GM18870 (cell line): Measurements from ENCODE around the gene TMCC3.
A peak's percentile ranks its signal among the peaks of the same experiment; 100 is the strongest.
"Not testable (repeated sequence)": the region's sequence is repeated elsewhere in the genome, so short reads cannot be mapped to it uniquely, and the experiment has no call there.

Source experiments
- ATAC-seq: cut with Tn5 transposase; IDR thresholded peaks from one replicate; pipeline ENCODE4 v1.9.1; 2021; ENCODE audit warnings: moderate library complexity; ENCODE audit not compliant: unreplicated experiment

TMCC3 gene

DNA sequence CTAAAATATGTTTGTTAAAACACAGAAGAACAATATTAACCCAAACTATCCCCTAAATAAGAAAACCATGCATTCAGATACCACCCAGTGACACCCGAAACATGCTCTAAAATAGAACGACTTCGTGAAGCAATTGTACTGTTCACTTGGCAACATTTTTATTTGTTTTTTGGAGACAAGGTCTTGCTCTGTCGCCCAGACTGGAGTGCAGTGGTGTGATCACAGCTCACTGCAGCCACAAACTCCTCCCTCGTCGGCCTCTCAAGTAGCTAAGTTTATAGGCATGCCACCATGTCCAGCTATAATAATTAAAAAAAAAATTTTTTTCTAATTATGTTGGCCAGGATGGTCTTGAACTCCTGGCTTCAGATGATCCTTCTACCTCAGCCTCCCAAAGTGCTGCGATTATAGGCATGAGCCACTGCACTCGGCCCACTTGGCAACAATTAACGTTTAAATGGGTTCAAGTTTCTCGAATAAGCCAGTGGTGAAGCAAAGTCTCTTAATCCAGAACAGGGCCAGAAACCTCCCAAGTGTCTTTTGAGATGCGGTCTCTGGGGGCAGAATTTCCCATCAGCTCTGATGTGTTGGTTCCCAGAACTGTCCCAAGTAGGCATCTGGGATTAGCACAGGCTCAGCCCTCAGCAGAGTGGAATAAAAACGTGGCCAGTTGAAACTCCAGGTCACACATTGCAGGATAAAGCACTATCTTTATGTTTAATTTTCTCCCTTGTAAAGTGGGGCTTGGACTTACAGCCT, 74.5 kb downstream of the TMCC3 start:
- no peak for ATAC-seq

DNA sequence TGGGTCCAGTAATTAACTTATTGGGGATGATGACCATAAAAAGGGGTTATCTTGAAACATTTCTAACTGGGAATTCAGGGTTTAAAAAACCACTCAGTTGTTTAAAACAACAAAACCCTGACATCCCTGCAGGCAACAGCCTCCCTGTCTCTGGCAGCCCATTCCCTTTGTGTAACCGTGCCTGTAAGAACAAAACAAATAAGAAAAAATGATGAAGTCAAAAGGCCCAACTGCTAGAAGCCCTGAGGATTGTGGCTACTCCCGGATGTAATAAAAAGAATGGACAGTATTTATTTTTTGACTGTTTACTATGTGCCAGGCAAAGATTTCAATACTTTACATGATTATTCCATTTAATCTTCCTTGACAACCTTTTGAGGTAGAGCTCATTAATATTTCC, 75.3 kb downstream of the TMCC3 start:
- no peak for ATAC-seq

DNA sequence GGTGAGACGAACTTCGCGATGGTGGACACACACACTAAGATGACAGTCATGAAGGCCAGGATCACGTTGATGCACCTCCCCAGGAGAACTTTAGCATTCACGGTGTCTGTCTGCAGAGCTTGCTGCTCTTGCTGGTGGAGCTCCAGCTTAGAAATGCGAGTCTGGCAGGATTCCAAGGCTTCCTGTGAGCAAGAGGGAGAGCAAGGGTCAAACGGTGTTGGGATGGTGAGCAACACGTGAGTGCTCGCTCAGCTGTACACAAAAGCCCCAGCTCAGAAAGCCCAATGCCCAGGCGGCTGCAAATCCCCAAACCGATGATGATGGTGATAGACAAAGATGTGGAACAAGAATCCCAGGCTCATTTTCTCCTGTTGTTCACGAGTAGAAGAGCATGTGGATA, 78.8 kb downstream of the TMCC3 start:
- no peak for ATAC-seq

DNA sequence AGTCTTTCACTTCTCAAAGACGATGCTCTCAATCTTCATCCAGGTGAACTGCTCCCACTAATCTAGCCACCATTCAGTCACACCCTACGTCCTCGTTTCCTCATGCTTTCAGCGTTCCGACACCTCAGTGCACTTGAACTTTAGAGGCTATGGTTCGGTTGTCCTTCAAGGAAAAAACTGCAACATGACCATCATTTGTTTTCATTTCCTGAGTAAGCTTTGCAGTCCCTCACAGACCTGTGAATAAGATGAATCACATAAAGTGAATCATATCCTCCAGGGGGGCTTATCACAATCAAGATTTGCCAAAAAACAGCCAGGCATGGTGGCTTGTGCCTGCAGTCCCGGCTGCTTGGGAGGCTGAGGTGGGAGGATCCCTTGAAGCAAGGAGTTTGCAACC, 80.2 kb downstream of the TMCC3 start:
- no peak for ATAC-seq

DNA sequence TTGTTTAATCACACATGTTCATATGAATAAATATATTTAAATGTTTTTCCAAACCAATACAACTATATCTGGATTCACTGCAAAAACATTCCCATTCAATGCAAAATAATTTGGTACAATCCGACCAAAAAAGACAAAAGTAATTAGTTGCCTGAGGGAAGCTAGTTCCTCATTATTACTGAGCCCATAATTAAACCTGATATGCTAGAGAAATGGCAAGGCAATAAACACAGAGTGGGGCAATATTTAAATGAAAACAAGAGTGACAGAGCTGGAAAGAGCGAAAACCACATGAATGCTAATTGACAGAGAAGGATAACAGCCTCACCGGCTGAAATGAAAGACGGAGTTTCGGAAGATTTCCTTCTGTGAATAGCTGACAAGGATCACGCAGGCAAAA, 82.6 kb downstream of the TMCC3 start:
- no peak for ATAC-seq

DNA sequence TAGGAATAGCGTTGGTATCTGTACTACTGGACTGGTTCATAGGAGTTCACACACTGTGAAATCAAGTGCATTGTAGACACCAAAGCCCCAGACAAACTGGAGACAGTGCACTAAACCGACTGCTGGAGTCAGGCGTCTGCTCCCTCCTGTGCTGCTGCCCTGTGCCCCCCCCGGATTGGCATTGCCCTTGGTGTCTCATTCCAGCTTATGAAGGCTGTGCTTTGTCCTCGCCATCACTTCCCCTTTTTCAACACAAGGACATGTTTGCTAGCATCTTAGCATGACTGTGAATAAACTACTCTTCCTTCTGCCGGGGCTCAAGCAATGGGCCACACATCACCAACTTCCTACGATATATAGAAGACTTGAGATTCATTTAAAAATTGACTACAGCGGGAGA, 84.0 kb downstream of the TMCC3 start:
- no peak for ATAC-seq

DNA sequence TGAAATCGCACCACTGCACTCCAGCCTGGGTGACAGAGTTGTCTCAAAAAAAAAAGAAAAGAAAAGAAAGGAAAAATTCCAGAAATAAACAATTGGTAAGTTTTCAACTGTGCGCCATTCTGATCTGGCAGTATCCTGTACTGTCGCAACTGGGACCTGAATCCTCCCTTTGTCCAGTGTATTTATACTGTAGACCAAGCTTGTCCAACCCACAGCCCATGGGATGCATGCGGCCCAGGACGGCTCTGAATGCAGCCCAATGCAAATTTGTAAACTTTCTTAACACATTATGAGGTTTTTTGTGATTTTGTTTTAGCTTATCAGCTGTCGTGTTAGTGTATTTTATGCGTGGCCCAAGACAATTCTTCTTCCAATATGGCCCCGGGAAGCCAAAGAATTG, 84.7 kb downstream of the TMCC3 start:
- no peak for ATAC-seq

DNA sequence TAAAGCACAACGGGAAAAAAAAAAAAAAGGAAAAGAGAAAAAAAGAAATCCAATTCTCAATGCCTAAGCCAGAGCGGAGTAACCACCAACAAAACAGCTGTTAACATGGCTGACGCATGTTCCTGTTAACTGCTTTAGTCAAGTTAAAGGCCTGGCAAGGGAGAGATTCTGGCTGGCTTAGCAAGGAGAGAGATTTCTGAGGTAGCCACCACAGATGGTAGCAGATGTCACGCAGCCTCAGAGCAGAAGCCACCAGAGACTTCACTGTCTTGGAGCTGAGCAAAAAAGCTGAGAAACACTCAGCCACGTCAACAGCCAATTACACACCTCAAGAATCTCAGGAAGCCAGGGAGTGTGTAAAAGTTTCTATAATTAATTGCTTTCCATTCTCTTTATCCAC, 87.1 kb downstream of the TMCC3 start:
- ATAC-seq, result no peak

DNA sequence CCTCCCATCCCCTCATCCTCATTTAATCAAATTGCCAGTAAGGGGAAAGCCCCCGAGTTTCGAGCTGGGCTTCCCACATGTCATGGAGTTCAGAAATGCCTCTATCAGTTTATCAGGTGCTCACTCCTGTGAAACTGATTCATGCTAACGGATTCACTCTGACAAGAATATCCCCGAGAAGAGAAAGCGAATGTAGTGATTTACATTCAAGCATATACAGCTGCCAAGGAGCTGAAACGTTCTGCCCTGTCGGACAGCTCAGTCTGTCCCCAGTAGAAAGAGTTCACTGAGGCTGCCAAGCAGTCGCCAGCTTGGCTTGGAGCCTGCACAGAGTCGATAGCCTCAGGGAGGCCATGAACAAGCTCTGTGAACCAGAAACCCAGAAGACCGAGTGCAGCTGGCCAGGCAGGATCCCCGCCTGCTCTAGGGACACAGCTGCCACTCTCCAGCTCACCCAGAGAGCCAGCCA, 88.4 kb downstream of the TMCC3 start:
- peak; percentile 89 for ATAC-seq

DNA sequence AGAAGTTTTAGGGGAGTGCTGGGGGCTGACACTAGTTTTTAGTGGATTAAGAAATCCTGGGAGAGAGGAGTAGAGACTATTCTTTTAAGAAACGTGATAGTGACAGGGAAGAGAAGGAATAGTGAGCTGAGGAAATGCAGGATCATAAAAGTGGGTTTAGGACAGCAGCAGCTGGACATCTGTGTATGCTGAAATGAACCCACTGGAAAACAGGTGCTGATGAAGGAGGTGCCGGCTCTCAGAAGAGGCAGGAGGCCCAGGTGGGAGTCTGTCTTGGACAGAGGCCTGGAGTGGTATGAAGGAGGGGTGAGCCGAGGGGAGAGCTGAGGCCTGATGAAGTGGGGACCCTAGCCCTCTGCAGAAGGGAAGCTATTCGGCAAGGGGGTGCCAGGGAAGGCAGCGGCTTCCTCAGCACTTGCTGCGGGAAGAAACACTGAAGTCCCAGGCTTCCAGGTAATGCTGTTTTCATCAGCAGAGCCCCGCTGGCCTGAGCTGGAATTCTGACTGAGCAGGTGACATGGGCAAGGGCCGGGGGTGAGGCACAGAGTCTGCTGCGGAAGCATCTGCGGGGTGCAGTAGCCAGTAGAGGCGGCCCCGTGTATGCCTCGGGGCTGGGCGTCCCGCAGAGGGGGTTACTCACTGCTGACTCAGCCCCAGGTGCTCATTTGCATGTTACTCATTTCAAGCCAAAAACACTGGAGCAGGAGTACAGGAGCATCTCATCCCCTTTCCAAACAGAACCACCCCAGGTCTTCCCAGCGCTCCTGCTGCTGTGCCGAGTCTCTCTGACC, 89.7 kb downstream of the TMCC3 start:
- peak; percentile 43 for ATAC-seq

DNA sequence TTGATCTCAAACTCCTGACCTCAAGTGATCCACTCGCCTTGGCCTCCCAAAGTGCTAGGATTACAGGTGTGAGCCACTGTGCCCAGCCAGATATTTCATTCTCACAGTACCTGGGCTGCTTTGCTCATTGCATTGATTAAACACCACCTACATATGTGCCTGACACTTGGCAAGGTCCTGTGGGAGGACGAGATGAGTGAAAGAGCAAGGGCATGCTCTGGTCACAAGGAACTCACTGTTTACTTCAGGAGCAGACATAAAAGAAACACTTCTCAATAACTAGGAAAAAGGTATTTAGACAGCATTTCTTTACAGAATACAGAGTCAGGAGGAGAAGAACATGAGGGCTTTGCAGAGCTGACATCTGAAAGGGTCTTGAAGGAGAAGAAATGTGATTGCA, 91.7 kb downstream of the TMCC3 start:
- ATAC-seq, result no peak

DNA sequence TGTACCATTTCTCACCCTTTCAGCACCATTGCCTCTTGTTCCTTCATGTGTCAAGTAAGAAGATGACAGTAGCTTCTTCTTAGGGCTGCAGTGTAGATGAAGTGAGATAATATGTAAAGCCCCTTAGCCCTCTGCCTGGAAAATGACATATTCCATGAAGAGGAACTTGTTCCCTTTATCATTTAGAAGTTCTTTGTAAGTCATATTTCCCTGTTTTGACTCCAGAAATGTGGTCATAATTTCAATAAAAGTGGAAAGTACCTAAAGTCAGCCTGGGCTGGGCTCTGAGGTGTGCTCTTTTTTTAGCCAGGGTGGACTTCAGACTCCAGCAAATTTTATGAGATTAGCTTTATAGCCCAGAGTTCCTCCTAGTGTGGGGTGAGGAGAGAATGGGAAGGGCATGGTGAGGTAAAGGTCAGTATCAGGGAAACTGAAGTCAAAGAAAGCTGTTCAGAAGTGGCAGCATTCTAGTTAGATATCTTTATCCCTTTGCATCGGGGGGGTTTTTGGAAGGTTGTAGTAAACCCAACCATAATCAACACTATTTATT, 92.5 kb downstream of the TMCC3 start:
- no peak for ATAC-seq

DNA sequence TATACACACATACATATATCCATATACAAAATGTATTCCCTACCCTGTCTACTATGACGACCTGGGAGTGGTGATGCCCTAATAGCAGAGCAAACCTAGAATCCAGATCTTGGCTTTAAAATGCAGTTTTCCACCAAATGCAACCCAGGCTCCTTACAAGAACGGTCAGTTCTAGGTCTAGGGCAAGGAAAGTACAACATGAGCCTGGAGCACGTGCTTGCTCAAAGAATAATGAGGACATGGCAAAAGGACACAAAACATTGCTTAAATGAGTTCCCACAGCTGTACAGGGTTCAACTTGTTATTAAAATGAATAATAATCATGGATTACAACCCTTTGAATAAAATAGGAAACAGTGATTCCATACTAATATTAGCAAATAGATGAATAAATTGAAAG, 94.7 kb downstream of the TMCC3 start:
- ATAC-seq, result no peak

DNA sequence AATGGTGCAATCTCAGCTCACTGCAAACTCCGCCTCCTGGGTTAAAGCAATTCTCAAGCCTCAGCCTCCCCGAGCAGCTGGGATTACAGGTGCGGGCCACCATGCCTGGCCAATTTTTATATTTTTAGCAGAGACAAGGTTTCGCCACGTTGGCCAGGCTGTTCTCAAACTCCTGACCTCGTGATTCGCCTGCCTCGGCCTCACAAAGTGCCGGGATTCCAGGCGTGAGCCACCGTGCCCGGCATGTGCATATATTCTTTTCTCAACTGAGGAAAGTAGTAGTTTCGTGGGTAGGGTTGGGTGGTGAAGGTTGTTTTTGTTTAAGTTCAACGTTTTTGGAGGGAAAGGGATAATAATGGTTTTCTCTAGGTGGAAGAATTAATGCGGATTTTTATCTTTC, 96.5 kb downstream of the TMCC3 start:
- ATAC-seq, result no peak

DNA sequence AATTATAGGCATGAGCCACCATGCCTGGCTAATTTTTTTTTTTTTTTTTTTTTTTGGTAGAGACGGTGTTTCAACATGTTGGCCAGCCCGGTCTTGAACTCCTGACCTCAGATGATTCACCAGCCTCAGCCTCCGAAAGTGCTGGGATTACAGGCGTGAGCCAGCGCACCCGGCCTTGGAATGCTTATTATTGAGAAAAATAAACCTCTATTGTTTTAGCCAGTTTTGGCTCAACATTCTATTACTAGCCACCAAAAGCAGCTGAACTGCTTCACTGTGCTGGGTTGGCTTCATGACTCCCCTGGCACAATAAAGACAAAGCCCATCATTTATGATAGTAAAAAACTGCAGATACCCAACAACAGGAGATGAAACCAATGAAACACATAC, 97.2 kb downstream of the TMCC3 start:
- ATAC-seq, result no peak

DNA sequence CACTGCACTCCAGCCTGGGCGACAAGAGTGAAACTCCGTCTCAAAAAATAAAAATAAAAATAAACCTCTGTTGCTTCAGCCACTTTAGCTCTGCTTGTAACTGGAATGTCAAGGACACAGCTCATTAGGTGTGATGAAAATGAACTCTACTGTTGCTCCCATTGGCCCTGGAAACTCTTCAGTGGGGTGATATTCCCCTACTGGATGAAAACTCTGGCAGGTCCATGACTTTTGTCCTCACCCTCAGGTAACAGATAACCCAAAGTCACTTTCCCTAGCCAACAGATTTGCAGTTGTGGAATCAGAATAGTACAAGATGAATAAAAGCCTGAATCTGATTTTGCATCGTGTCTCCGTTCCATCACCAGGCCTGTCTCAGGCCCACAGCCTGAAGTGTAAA, 98.5 kb downstream of the TMCC3 start:
- ATAC-seq, result no peak

DNA sequence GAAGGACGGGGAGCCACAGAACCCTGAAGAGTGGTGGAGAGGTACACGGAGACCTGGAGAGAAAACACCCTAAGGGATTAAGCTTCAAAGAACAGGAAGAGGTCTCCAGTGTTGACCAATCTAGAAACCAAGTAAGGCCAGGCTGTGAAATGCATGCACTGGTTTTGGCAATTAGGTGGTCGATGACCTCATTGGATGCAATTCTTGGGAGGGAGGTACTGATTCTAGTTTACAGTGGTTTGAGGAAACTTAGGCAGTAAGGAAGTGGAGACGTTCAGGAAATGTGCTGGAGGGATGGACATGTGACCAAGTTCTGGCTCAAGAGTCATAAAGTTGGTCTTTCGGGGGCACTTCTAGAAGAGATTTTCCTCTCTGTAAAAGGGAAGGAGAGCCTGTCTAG, 99.4 kb downstream of the TMCC3 start:
- no peak for ATAC-seq

DNA sequence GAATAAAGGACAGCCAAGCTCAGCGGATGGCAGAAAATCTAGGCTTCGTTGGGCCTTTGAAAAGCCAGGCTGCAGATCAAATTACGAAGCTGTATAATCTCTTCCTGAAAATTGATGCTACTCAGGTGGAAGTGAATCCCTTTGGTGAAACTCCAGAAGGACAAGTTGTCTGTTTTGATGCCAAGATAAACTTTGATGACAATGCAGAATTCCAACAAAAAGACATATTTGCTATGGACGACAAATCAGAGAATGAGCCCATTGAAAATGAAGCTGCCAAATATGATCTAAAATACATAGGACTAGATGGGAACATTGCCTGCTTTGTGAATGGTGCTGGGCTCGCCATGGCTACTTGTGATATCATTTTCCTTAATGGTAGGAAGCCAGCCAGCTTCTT, 101.5 kb downstream of the TMCC3 start:
- not testable (repeated sequence) for ATAC-seq

DNA sequence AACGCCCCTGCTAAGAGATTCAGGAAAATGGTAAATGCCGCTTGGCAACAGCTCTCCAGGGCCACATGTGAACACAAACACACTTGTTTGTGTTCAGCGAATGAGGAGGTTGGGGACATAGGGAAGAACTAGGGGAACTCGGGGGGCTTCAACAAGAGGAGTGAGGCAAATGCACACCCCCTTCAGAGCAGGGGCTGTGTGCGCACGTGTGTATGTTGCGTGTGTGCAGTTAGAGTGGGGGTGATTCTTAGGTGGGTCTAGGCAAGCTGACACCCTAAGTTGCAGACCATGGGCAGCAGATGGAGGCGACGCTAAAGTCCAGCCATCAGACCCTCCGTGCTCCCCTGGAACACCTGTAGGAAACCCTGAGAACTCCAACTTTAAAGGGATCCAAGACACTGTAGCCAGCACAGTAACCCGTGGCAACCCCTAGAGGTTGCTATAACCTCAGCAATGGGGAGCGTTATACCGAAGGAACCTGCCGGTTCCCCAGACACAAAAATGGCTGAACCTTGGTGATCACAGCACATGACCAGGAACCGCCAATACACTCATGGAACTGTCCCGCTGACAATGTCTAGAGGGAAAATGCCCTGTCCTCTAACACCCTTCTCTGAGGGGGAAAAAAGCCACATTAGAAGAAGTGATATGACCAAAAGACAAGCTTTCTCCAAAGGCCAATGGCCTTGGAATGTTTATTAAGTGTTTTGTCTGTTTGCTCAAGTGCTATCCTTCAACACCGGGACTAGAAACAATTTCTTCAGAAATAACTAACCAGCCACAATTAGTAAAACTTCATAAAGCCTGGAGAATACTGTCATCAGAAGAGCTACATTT, 104.2 kb downstream of the TMCC3 start:
- ATAC-seq, result no peak

DNA sequence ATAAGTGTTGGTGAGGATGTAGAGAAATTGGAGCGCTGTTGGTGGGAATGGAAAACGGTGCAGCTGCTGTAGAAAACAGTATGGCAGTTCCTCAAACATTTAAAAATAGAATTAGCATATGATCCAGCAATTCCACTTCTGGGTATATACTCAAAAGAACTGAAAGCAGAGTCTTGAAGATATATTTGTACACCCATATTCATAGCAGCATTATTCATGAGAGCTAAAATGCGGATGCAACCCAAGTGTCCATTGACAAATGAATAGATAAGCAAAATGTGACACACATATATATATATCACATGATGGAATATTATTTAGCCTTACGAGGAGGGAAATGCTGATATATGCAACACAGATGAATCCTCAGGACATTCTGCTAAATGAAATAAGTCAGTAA, 106.0 kb downstream of the TMCC3 start:
- no peak for ATAC-seq

DNA sequence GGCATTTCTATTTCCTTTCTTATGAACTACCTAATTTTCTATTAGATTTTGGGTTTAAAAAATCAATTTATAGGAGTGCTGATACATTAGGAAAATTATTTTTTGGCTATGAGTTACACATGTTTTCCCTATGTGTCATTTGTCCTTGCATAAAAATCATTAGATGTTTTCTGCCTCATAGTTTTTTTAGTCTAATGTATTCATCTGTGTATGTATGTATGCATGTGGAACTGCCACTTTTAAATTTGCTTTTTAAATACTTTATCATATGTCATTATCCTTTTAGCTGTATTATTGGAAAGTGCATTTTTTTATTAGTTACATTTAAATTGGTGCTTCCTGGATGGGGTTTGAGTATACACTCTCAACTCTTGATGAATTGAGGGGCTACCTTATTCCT, 112.0 kb downstream of the TMCC3 start:
- ATAC-seq, result no peak
